Keratinocyte (primary cell): Measurements from ENCODE around the gene CD2.

Experiments
- CTCF ChIP-seq, 3 experiments: IDR thresholded peaks in 1 of 3; conservative IDR thresholded peaks in 1 of 3; optimal IDR thresholded peaks in 1 of 3; 2 replicates in 2 of 3; 3 replicates in 1 of 3; pipeline versions ENCODE3 to v1.5.1; 2011; ENCODE audit warnings: low read length in 3 of 3, mild to moderate bottlenecking in 3 of 3, moderate library complexity in 2 of 3, control low read depth in 1 of 3, inconsistent platforms in 1 of 3; ENCODE audit not compliant: insufficient read depth in 2 of 3; ENCODE audit errors: extremely low read depth in 1 of 3
- EZH2 ChIP-seq: IDR thresholded peaks from one replicate; pipeline ENCODE4 v1.6.1; 2012; ENCODE audit warnings: inconsistent platforms, mild to moderate bottlenecking, low read length, moderate library complexity

GRCh38 chr1:116706841-116707240, 47.4 kb upstream of the CD2 start:
- TF ChIP-seq CTCF (optimal IDR thresholded peaks at IDR 0.05 in 1 of 3, IDR thresholded peaks at IDR 0.05 in 1 of 3, conservative IDR thresholded peaks at IDR 0.05 in 1 of 3; ENCODE audit: extremely low read depth in 1 of 3, insufficient read depth in 2 of 3, low read length in 3 of 3) (no peak), EZH2 (no peak)
